ENCODE measurements around the gene TBX2. TPM values are rescaled to one million over a fixed set of nuclear protein-coding genes. Genes with fewer than 3 reads are reported as not detected.

Gene TBX2
- total RNA-seq, 2 donors from 2014 or later: 0.10 to 0.44 TPM

DNA sequence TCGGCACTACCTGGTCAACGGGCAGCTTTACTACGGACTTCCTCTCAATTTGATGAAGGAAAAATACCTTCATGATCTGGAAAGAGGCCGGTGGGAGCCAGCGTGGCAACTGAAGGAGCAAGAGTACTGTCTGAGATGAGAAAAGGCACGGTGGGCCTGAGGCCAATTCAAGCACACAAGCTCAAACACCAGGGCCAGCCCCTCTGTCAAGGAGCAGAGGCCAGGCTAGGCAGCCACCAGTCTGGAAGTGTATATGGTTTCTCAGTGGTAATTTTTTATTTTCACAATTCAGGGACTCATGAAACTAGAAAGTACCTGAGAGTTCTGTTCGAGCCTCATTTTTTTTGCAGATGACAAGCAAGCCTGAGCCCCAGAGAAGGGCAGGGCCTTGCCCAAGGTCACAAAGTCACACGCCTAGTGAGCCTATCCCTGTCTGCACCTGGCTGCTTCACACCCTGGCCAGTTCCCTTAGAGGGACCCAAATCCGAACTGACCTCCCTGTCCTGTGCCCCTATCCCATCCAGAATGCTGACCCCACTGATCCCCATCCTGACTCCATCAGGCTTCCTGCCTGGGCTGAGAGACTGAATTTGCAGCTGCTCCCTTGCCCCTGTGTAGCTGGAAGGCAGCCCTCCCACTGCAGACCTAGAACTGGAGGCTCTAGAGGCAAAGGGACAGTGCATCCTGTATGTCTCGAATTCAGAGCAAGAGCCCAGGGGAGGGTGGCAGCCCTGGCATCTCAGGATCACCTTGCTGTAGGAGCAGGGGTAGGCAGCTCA, 4.8 kb upstream of the TBX2 start:
- ATAC-seq (replicated peaks in 1 of 2) (no peak), DNase-seq (no peak)
- Mint-ChIP-seq H3K4me1 (ENCODE audit: low read depth) (peaks cover 12% of the 10 kb centered on the region), H3K9me3 (no peaks in the 10 kb centered on the region), H3K4me3 (no peak overlapping the region), H3K27ac (no peak overlapping the region), H3K36me3 (ENCODE audit: insufficient read depth in 2 of 2) (peaks cover 0 to 4% of the 10 kb centered on the region in 2 donors), H3K27me3 (ENCODE audit: low read depth) (peaks cover 31% of the 10 kb centered on the region)

GRCh38 chr17:61395409-61395982, 4.1 kb upstream of the TBX2 start:
- no peak overlapping the region for H3K27ac Mint-ChIP-seq
- ATAC-seq (replicated peaks in 1 of 2) (no peak), DNase-seq (no peak)
- H3K4me1 Mint-ChIP-seq (ENCODE audit: low read depth): peaks cover 12% of the 10 kb centered on the region
- H3K27me3 Mint-ChIP-seq (ENCODE audit: low read depth): peaks cover 31% of the 10 kb centered on the region
- H3K36me3 Mint-ChIP-seq (ENCODE audit: insufficient read depth in 2 of 2): peaks cover 0 to 4% of the 10 kb centered on the region in 2 donors
- peak overlapping the region in 1 of 2 donors; percentile 22 for H3K4me3 Mint-ChIP-seq
- H3K9me3 Mint-ChIP-seq: no peaks in the 10 kb centered on the region

- peaks cover 16% of the 10 kb centered on the region for H3K4me1 Mint-ChIP-seq (ENCODE audit: low read depth)
- no peak overlapping the region for H3K4me3 Mint-ChIP-seq
- peaks cover 33% of the 10 kb centered on the region for H3K27me3 Mint-ChIP-seq (ENCODE audit: low read depth)
- H3K9me3 Mint-ChIP-seq: no peaks in the 10 kb centered on the region
- DNase-seq (no peak), ATAC-seq (replicated peaks in 1 of 2) (no peak)
- peaks cover 0 to 6% of the 10 kb centered on the region in 2 donors for H3K36me3 Mint-ChIP-seq (ENCODE audit: insufficient read depth in 2 of 2)
- no peak overlapping the region for H3K27ac Mint-ChIP-seq
Observed at GRCh38 chr17:61395983-61396585, 3.6 kb upstream of the TBX2 start.

DNA sequence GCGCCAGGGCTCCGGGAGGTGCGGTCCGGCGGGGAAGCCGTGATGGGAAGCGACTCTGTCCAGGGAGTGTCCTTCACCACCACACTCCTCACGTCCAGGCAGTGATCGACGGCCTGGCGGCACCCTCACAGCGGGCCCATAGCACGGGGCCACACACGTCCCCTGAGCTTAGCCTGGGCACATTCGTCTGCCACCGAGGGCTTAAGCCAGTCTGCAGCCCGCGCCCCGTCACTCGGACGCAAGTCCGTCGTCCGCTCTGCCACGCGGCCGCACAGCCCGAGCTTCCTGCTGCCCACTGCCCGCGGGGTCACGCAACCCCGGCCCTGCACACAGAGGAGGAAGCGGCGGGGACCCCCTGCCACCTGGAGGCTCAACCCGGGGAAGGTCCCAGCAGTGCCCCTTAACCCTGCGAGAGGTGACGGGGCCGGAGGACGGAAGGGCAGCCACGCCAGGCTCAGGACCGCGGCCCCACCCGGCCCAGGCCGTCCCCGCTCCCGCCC, 3.0 kb upstream of the TBX2 start:
- Mint-ChIP-seq H3K27ac (no peak overlapping the region), H3K4me3 (no peak overlapping the region), H3K36me3 (ENCODE audit: insufficient read depth in 2 of 2) (peaks cover 0 to 6% of the 10 kb centered on the region in 2 donors), H3K4me1 (ENCODE audit: low read depth) (peaks cover 21% of the 10 kb centered on the region), H3K27me3 (ENCODE audit: low read depth) (peaks cover 39% of the 10 kb centered on the region), H3K9me3 (no peaks in the 10 kb centered on the region)
- no peak for DNase-seq
- ATAC-seq (replicated peaks in 1 of 2): no peak

DNA sequence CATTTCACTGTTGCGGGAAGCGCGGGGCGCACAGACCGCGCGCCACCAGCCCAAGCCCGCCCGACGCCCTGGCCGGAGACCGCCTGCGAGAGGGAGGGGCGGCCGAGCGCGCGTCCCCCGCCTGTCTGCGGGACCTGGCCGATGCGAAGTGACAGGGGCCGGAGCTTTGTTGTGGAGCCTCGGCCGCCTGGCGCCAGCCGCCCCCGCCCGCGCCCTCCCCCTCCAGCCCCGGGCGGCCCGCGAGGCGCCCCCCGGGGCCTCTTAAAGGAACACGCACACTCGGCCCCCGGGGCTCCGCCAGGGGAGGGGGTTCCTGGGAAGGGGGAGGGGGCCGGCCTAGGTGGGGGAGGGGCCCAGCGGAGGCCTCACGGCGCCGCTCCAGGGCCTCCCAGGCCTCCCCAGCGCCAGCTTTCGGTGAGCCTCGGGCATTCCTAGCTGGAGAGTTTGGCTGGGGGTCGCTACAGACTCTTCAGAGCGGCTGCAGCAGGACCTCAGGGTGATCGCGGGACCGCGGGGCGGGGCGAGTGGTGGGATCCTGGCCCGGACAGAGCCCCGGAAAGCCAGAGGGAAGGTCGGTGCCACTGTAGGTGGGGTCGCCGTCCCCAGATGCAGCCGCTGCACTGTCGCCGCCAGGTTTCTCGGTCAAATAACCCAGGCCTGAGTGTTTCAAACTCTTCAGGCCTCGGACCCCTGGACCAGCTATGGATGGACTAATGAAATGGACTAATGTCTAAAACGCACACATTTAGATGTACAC, 2.4 kb upstream of the TBX2 start:
- Mint-ChIP-seq H3K9me3 (no peaks in the 10 kb centered on the region), H3K27me3 (ENCODE audit: low read depth) (peaks cover 43% of the 10 kb centered on the region), H3K4me1 (ENCODE audit: low read depth) (peaks cover 22% of the 10 kb centered on the region), H3K27ac (peak overlapping the region; percentile 35), H3K36me3 (ENCODE audit: insufficient read depth in 2 of 2) (peaks cover 0 to 6% of the 10 kb centered on the region in 2 donors), H3K4me3 (peak overlapping the region; percentile 80 to 86)
- ATAC-seq (replicated peaks in 1 of 2) (no peak), DNase-seq (no peak)

- DNase-seq: no peak
- H3K4me1 Mint-ChIP-seq (ENCODE audit: low read depth): peaks cover 37% of the 10 kb centered on the region
- no peaks in the 10 kb centered on the region for H3K9me3 Mint-ChIP-seq
- H3K36me3 Mint-ChIP-seq (ENCODE audit: insufficient read depth in 2 of 2): peaks cover 0 to 6% of the 10 kb centered on the region in 2 donors
- peaks cover 58% of the 10 kb centered on the region for H3K27me3 Mint-ChIP-seq (ENCODE audit: low read depth)
- peak overlapping the region; percentile 80 to 86 for H3K4me3 Mint-ChIP-seq
- ATAC-seq (replicated peaks in 1 of 2): no peak
- peak overlapping the region; percentile 81 for H3K27ac Mint-ChIP-seq
Observed at GRCh38 chr17:61398721-61399130, 917 bp upstream of the TBX2 start.

DNA sequence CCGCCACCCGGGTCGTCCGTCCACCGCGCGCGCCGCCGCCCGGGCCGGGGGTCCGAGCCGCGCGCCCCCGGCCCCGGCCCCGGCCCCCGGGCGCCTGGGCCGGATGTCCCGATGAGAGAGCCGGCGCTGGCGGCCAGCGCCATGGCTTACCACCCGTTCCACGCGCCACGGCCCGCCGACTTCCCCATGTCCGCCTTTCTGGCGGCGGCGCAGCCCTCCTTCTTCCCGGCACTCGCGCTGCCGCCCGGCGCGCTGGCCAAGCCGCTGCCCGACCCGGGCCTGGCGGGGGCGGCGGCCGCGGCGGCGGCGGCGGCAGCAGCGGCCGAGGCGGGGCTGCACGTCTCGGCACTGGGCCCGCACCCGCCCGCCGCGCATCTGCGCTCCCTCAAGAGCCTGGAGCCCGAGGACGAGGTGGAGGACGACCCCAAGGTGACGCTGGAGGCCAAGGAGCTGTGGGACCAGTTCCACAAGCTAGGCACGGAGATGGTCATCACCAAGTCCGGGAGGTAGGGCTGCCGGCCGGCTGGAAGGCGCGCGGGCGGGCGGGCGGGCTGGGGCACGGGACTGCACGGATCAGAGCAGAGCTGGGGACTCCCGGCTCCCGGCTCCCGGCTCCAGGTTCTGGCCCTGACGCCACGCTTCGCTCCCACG, 548 bp downstream of the TBX2 start:
- Mint-ChIP-seq H3K27me3 (ENCODE audit: low read depth) (peaks cover 55% of the 10 kb centered on the region), H3K36me3 (ENCODE audit: insufficient read depth in 2 of 2) (peaks cover 0 to 6% of the 10 kb centered on the region in 2 donors), H3K9me3 (no peaks in the 10 kb centered on the region), H3K4me3 (peak overlapping the region; percentile 76 to 86), H3K27ac (no peak overlapping the region), H3K4me1 (ENCODE audit: low read depth) (peaks cover 41% of the 10 kb centered on the region)
- ATAC-seq (replicated peaks in 1 of 2) (peak; percentile 5 to 14), DNase-seq (no peak)

DNA sequence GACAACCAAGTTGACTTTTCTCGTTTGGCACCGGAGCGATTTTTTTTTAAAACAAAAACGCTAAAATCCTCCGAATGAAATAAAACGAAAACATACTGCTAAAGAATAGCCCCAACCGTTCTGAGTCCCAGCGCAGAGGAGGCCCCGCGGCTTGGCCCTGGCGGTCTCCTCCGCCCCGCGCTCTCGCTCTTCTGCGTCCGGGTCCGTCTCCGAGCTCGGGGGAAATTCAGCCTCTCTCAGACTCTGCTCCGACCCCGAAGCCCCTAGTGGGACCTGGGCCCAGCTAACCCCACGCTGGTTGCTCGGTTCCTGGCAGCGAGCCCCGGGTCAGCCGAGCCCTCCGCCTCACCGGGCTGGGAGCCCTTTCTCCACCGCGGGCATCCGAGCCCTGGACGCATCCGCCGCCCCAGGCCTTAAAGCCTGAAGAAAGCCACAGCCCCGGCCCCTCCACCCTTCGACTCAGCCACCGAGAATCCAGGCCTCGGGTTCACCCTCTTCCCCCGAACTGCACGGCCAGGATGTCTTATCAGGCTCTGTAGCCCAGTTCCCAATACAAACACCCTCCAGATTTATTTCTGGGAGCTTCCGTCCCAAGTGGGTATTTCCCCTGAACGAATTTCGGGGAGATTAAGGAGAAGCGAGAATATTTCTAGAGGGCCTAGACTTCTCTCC, 1.2 kb downstream of the TBX2 start:
- ATAC-seq (replicated peaks in 1 of 2) (peak in 1 of 2 donors; percentile 14), DNase-seq (no peak)
- H3K36me3 Mint-ChIP-seq (ENCODE audit: insufficient read depth in 2 of 2): peaks cover 0 to 6% of the 10 kb centered on the region in 2 donors
- peaks cover 49% of the 10 kb centered on the region for H3K27me3 Mint-ChIP-seq (ENCODE audit: low read depth)
- H3K27ac Mint-ChIP-seq: peak overlapping the region; percentile 54
- peaks cover 41% of the 10 kb centered on the region for H3K4me1 Mint-ChIP-seq (ENCODE audit: low read depth)
- H3K4me3 Mint-ChIP-seq: peak overlapping the region; percentile 76 to 86
- H3K9me3 Mint-ChIP-seq: no peaks in the 10 kb centered on the region

DNA sequence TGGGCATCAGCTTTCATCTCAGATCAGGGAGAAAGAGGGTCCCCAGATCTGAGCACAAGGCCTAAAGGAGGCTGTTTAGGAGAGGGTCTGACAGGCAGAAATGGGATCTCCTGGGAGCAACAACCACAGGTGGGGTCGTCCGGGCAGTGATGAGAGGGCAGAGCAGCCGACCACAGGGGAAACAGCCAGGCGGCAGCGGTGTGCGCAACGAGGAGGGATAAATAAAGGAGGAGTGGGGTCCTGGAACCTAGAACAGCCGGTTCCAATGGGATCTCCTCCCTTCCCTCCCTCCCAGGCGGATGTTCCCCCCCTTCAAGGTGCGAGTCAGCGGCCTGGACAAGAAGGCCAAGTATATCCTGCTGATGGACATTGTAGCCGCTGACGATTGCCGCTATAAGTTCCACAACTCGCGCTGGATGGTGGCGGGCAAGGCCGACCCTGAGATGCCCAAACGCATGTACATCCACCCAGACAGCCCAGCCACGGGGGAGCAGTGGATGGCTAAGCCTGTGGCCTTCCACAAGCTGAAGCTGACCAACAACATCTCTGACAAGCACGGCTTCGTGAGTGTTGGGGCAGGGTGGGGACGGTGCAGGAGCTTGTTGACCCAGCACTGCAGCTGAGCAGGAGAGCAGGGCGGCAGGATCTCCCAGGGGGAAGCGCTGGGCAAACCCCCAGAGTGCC, 1.9 kb downstream of the TBX2 start:
- peak overlapping the region; percentile 76 to 86 for H3K4me3 Mint-ChIP-seq
- peaks cover 0 to 6% of the 10 kb centered on the region in 2 donors for H3K36me3 Mint-ChIP-seq (ENCODE audit: insufficient read depth in 2 of 2)
- ATAC-seq (replicated peaks in 1 of 2) (no peak), DNase-seq (no peak)
- H3K27ac Mint-ChIP-seq: no peak overlapping the region
- no peaks in the 10 kb centered on the region for H3K9me3 Mint-ChIP-seq
- H3K4me1 Mint-ChIP-seq (ENCODE audit: low read depth): peaks cover 41% of the 10 kb centered on the region
- H3K27me3 Mint-ChIP-seq (ENCODE audit: low read depth): peaks cover 53% of the 10 kb centered on the region

- H3K27ac Mint-ChIP-seq: no peak overlapping the region
- DNase-seq (no peak), ATAC-seq (replicated peaks in 1 of 2) (no peak)
- peak overlapping the region; percentile 69 to 89 for H3K4me3 Mint-ChIP-seq
- no peaks in the 10 kb centered on the region for H3K9me3 Mint-ChIP-seq
- peaks cover 0 to 6% of the 10 kb centered on the region in 2 donors for H3K36me3 Mint-ChIP-seq (ENCODE audit: insufficient read depth in 2 of 2)
- H3K4me1 Mint-ChIP-seq (ENCODE audit: low read depth): peaks cover 41% of the 10 kb centered on the region
- H3K27me3 Mint-ChIP-seq (ENCODE audit: low read depth): peaks cover 58% of the 10 kb centered on the region
Observed at GRCh38 chr17:61402073-61402541, 2.5 kb downstream of the TBX2 start.

GRCh38 chr17:61402978-61403800, 3.5 kb downstream of the TBX2 start:
- H3K9me3 Mint-ChIP-seq: no peaks in the 10 kb centered on the region
- ATAC-seq (replicated peaks in 1 of 2) (peak in 1 of 2 donors; percentile 20), DNase-seq (no peak)
- peaks cover 42% of the 10 kb centered on the region for H3K4me1 Mint-ChIP-seq (ENCODE audit: low read depth)
- H3K27me3 Mint-ChIP-seq (ENCODE audit: low read depth): peaks cover 63% of the 10 kb centered on the region
- peaks cover 0 to 6% of the 10 kb centered on the region in 2 donors for H3K36me3 Mint-ChIP-seq (ENCODE audit: insufficient read depth in 2 of 2)
- no peak overlapping the region for H3K27ac Mint-ChIP-seq
- peak overlapping the region; percentile 69 to 89 for H3K4me3 Mint-ChIP-seq
